ENCODE results near the gene SNX21. TPM values are rescaled to one million over a fixed set of nuclear protein-coding genes. Genes with fewer than 3 reads are reported as not detected.

SNX21 gene
- total RNA-seq, 1 donor = 5.7 TPM

Other genes with a start within 250 kb of the SNX21 start
- not detected for gene WFDC10A, start 204.1 kb upstream of the SNX21 start, total RNA-seq
- not detected for gene WFDC9, start 202.5 kb upstream of the SNX21 start, total RNA-seq
- not detected for gene WFDC11, start 163.6 kb upstream of the SNX21 start, total RNA-seq
- not detected for gene WFDC13, start 131.8 kb upstream of the SNX21 start, total RNA-seq
- gene WFDC10B, start 128.8 kb upstream of the SNX21 start, total RNA-seq = not detected
- gene SPINT4, start 111.5 kb upstream of the SNX21 start, total RNA-seq = not detected
- gene WFDC3, start 41.9 kb upstream of the SNX21 start, total RNA-seq = not detected
- gene DNTTIP1, start 41.8 kb upstream of the SNX21 start, total RNA-seq = 4.4 TPM
- 1.6 TPM for gene UBE2C, start 21.2 kb upstream of the SNX21 start, total RNA-seq
- 0.73 TPM for gene TNNC2, start 6.5 kb upstream of the SNX21 start, total RNA-seq
- gene ACOT8, start 23.6 kb downstream of the SNX21 start, total RNA-seq = 13.9 TPM
- 0.63 TPM for gene ZSWIM3, start 23.8 kb downstream of the SNX21 start, total RNA-seq
- 10.1 TPM for gene ZSWIM1, start 47.4 kb downstream of the SNX21 start, total RNA-seq
- gene SPATA25, start 53.8 kb downstream of the SNX21 start, total RNA-seq = 0.52 TPM
- gene NEURL2, start 57.4 kb downstream of the SNX21 start, total RNA-seq = 1.9 TPM
- 111 TPM for gene CTSA, start 57.5 kb downstream of the SNX21 start, total RNA-seq
- gene PLTP, start 78.4 kb downstream of the SNX21 start, total RNA-seq = 1.4 TPM
- gene PCIF1, start 100.9 kb downstream of the SNX21 start, total RNA-seq = 48.0 TPM
- gene ZNF335, start 138.4 kb downstream of the SNX21 start, total RNA-seq = 49.4 TPM
- gene MMP9, start 175.1 kb downstream of the SNX21 start, total RNA-seq = 3.0 TPM
- gene SLC12A5, start 195.4 kb downstream of the SNX21 start, total RNA-seq = 0.10 TPM

Data from mononuclear cell (primary cell).